ENCODE results near the gene SLC22A14. TPM values are rescaled to one million over a fixed set of nuclear protein-coding genes. Genes with fewer than 3 reads are reported as not detected.

SLC22A14 gene
- total RNA-seq, 4 donors from 2014 or later, result 0.23 TPM; not detected in 3

DNA sequence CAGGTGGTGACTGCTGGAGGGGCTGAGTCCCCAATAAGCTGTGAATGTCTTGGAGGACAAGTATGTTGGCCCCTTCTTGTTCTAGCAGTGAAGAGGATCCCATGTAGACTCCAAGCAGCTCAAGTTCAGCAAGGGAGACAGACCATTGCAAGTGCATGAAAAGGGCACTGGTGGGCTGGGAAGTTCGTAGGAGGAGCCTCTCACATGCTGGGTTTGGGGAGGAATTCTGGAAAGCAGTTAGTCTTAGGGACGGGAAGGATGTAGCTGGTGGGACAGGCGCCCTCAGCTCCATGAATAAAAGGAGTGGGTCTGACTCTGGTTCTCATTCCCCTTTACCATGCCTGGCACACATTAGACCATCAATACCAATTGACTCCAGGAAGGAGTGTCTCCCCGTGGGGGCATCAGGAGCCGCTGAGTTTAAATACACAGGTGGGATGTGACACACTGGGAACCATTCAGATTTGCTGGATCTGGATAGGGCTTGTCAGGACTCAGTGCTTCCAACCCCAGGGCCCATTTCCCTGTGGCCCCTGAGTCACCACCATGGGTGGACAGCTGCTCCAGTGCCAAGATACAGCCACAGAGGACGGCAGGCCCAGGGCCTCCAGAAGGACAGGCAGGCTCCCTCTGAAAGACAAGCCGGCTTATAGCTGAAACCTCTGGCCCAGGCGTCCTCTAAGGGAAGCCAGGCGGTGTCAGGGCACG lies 63.9 kb downstream of the SLC22A14 start:
- Histone ChIP-seq H3K27me3 (no peaks in the 10 kb centered on the region), H3K4me3 (peak overlapping the region; percentile 62 to 88 (median 75)), H3K4me1 (peaks cover 5 to 20% (median 18%) of the 10 kb centered on the region in 4 donors), H3K36me3 (no peaks in the 10 kb centered on the region), H3K27ac (replicated peaks in 1 of 4) (peak overlapping the region in 3 of 4 donors; percentile 42 to 69 (median 64)), H3K9me3 (no peaks in the 10 kb centered on the region)
- TF ChIP-seq POLR2AphosphoS5 (IDR thresholded peaks at IDR 0.05) (no peak), POLR2A (IDR thresholded peaks at IDR 0.05; ENCODE audit: low read depth) (no peak)
- intact Hi-C loops (cut with DNase I), result loop anchor here (2.0 to 10.0 kb wide), 3 partner anchors 133 to 299 kb away; partner anchors contain the start of gene SCN5A
- 63% methylated on average over 3 of the region's 10 CpGs for WGBS
- no peak for DNase-seq (ENCODE audit: extremely low spot score)

DNA sequence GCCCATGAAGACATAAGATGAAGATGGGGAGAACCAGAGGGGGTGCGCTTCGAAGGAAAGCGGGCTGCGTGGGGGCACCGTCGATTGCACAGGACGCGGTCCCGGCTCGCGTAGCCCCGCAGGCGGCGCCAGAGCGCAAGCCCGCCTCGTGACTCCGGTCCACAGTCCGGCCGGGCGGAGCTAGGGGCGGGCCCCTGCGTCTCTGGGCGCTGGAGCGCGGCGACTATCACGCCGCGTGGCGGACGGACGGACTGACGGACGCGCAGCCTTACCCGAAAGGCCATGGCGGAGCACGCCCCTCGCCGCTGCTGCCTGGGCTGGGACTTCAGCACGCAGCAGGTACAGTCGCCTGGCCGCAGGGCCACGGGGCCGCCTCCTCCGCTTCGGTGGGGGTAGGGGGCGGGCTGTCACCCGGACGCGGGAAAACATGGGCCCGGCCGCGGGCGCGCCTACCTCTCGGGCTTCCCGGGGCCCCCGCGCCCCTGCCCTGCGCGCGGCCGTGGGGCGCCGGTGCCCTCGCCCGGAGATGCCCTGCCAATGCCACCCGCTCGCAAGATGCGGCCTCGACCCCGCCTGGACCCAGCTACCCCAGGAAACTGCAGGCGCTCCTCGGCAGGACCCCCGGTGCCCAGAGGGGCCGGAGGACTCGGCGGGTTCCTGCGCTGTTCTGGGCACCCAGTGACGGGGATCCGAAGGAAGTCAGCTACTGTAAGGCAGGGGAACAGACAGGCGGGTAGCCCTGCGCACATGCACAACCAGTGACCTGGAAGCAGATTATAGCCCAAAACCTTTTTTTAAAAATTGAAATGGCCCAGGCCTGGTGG lies 64.7 kb downstream of the SLC22A14 start, which contains the start of gene XYLB:
TSS of gene XYLB (plus strand) at position 199 of the 824 bp plus-strand sequence. CDS start at position 283, 84 bp downstream.
- TF ChIP-seq POLR2AphosphoS5 (IDR thresholded peaks at IDR 0.05) (peak; percentile 41 to 74), POLR2A (IDR thresholded peaks at IDR 0.05; ENCODE audit: low read depth) (no peak)
- TF ChIP-seq, protein P1, sequence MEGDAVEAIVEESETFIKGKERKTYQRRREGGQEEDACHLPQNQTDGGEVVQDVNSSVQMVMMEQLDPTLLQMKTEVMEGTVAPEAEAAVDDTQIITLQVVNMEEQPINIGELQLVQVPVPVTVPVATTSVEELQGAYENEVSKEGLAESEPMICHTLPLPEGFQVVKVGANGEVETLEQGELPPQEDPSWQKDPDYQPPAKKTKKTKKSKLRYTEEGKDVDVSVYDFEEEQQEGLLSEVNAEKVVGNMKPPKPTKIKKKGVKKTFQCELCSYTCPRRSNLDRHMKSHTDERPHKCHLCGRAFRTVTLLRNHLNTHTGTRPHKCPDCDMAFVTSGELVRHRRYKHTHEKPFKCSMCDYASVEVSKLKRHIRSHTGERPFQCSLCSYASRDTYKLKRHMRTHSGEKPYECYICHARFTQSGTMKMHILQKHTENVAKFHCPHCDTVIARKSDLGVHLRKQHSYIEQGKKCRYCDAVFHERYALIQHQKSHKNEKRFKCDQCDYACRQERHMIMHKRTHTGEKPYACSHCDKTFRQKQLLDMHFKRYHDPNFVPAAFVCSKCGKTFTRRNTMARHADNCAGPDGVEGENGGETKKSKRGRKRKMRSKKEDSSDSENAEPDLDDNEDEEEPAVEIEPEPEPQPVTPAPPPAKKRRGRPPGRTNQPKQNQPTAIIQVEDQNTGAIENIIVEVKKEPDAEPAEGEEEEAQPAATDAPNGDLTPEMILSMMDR (IDR thresholded peaks at IDR 0.05), result peak; percentile 85 to 91 (median 87)
- WGBS, result 11% methylated on average over 4 of the region's 85 CpGs
- H3K27ac ChIP-seq (replicated peaks in 1 of 4), result peak within 1 kb of the TSS in 3 of 4 donors; percentile 42 to 69 (median 64)
- H3K4me3 ChIP-seq, result peak within 1 kb of the TSS; percentile 62 to 88 (median 75)
- H3K4me1 ChIP-seq, result peaks cover 5 to 20% (median 18%) of the 10 kb centered on the region in 4 donors
- H3K27me3 ChIP-seq, result no peaks in the 10 kb centered on the region
- no peaks in the 10 kb centered on the region for H3K36me3 ChIP-seq
- H3K9me3 ChIP-seq, result no peaks in the 10 kb centered on the region
- DNase-seq (ENCODE audit: extremely low spot score), result no peak
- intact Hi-C loops (cut with DNase I), result loop anchor here (2.0 to 10.0 kb wide), 3 partner anchors 132 to 298 kb away; partner anchors contain the start of gene SCN5A

DNA sequence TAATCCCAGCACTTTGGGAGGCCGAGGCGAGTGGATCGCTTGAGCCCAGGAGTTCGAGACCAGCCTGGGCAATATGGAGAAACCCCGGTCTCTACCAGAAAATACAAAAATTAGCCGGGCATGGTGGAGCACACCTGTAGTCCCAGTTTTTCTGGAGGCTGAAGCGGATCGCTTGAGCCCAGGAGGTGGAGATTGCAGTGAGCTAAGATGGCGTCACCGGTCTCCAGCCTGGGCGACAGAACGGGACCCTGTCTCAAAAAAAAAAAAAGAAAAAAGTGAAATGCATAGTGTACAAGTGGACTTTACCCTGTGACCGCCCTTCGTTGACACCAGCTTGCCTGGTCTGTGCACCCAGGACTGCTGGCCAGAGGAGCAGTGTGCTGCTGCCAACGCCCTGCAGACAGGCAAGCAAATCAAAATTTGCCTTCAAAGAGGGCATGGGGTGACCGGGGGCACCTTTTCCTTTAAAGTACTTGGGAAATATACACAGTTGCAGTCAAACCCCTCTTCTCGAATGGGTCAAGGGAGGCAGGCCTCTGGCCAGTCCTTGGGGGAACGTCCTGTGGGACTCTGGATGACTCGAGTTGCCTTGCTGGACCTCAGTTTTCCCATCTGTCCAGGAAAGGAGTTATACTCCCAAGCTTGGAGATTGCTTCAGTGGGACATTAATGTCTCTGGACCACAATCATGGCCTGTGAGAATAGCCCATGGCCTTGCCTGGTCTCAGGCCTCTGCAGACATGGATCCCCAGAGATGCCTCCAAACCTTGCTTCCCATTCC lies 65.5 kb downstream of the SLC22A14 start:
- no peaks in the 10 kb centered on the region for H3K9me3 ChIP-seq
- TF ChIP-seq EP300 (IDR thresholded peaks at IDR 0.05), result no peak
- no peak for TF ChIP-seq POLR2A (IDR thresholded peaks at IDR 0.05; ENCODE audit: low read depth)
- TF ChIP-seq, protein P1 (IDR thresholded peaks at IDR 0.05), result no peak
- intact Hi-C loops (cut with DNase I), result loop anchor here (2.0 to 10.0 kb wide), 3 partner anchors 131 to 297 kb away; partner anchors contain the start of gene SCN5A
- H3K4me3 ChIP-seq, result peak overlapping the region; percentile 62 to 88 (median 75)
- no peaks in the 10 kb centered on the region for H3K27me3 ChIP-seq
- no peak for DNase-seq (ENCODE audit: extremely low spot score)
- WGBS, result 83% methylated on average over 18 of the region's 19 CpGs
- no peaks in the 10 kb centered on the region for H3K36me3 ChIP-seq
- peaks cover 5 to 20% (median 18%) of the 10 kb centered on the region in 4 donors for H3K4me1 ChIP-seq
- peak overlapping the region in 1 of 4 donors; percentile 64 for H3K27ac ChIP-seq (replicated peaks in 1 of 4)

DNA sequence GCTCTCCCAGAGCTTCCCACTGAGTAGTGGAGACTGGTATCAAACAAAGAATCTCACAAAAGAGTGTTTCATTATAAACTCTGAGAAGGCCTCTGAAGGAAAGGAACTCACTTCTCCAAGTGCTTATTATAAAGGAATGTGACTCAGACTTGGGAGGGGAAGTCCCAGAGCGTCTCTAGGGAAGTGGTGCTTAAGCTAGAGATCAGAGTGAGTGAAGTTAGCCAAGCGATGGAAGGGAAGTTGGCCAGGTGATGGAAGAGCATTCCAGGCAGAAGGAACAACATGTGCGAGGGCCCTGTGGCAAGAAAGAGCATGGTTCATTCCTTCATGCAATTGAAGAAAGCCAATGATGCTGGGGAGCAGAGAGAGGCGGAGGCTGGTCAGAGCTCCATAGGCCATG lies 66.8 kb downstream of the SLC22A14 start:
- Histone ChIP-seq H3K4me1 (peaks cover 5 to 20% (median 18%) of the 10 kb centered on the region in 4 donors), H3K36me3 (no peaks in the 10 kb centered on the region), H3K27ac (replicated peaks in 1 of 4) (no peak overlapping the region), H3K27me3 (no peaks in the 10 kb centered on the region), H3K9me3 (no peaks in the 10 kb centered on the region), H3K4me3 (no peak overlapping the region)
- WGBS, result 76% methylated on average over 4 of the region's 4 CpGs
- TF ChIP-seq POLR2AphosphoS5 (IDR thresholded peaks at IDR 0.05), result no peak
- TF ChIP-seq, protein P1 (IDR thresholded peaks at IDR 0.05), result no peak
- no peak for TF ChIP-seq EP300 (IDR thresholded peaks at IDR 0.05)
- no peak for TF ChIP-seq POLR2A (IDR thresholded peaks at IDR 0.05; ENCODE audit: low read depth)
- intact Hi-C loops (cut with DNase I), result loop anchor here (10.0 kb wide), 1 partner anchor 296 kb away; the partner anchor contains the start of gene SCN5A
- DNase-seq (ENCODE audit: extremely low spot score), result no peak
